Heart left ventricle (tissue), 13 donors: ENCODE results near the gene ZNF408.

ENCODE experiments used
- CTCF ChIP-seq, 12 donors: fragments of 200-600 bp; sonication (generic) in 4 of 12; IDR thresholded peaks; one replicate each; pipeline versions ENCODE4 v1.5.0 to v1.8.0; 2018 to 2022; ENCODE audit warnings: antibody characterized with exemption in 12 of 12, mild to moderate bottlenecking in 5 of 12
- POLR2A ChIP-seq, 2 donors: fragments of 450-650 bp; IDR thresholded peaks; one replicate each; pipeline ENCODE4 v1.6.1; 2017; ENCODE audit warnings: antibody characterized with exemption in 2 of 2, mild to moderate bottlenecking in 2 of 2, moderate library complexity in 2 of 2
- donor health status: ischemic (EF 13 %, LVEDD 7.1; RV severe dilation, severe dysfunction).
- donor health status: DM: no; HTN: yes; CAD: no.
- donor health status: DM: no; HTN: no; CAD: no.
- donor health status: ischemic (EF 25% LVEDD 6.9; RV normal size, moderate dysfunction).
- donor health status: ischemic (EF 25% LVEDD 5.7; RV mildly dilated, moderate dysfunction).
- donor health status: ischemic (EF 35%, LVEDD 5.7; RV mildly dilated, moderate dysfunction).
- donor health status: nonischemic (EF 11% LVEDD 7.7; RV severe dilation, severe dysfunction).
- donor health status: DM: yes; HTN: yes; CAD: no.
- donor health status: PGD.
- donor health status: ischemic (EF 29% LVEDD 5.4; RV normal size, mild dysfunction).
- donor health status: nonischemic (EF 23%, LVEDD 6.1; RV moderate dilation, normal function).

GRCh38 chr11:46677991-46678740 lies 22.7 kb upstream of the ZNF408 start:
- TF ChIP-seq POLR2A (IDR thresholded peaks at IDR 0.05) (no peak), CTCF (IDR thresholded peaks at IDR 0.05) (no peak)
